ENCODE results near the gene PDE12.

The PDE12 gene, protein sequence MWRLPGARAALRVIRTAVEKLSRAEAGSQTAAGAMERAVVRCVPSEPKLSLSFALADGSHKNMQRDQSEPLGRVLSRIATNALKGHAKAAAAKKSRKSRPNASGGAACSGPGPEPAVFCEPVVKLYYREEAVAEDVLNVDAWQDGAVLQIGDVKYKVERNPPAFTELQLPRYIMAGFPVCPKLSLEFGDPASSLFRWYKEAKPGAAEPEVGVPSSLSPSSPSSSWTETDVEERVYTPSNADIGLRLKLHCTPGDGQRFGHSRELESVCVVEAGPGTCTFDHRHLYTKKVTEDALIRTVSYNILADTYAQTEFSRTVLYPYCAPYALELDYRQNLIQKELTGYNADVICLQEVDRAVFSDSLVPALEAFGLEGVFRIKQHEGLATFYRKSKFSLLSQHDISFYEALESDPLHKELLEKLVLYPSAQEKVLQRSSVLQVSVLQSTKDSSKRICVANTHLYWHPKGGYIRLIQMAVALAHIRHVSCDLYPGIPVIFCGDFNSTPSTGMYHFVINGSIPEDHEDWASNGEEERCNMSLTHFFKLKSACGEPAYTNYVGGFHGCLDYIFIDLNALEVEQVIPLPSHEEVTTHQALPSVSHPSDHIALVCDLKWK

DNA sequence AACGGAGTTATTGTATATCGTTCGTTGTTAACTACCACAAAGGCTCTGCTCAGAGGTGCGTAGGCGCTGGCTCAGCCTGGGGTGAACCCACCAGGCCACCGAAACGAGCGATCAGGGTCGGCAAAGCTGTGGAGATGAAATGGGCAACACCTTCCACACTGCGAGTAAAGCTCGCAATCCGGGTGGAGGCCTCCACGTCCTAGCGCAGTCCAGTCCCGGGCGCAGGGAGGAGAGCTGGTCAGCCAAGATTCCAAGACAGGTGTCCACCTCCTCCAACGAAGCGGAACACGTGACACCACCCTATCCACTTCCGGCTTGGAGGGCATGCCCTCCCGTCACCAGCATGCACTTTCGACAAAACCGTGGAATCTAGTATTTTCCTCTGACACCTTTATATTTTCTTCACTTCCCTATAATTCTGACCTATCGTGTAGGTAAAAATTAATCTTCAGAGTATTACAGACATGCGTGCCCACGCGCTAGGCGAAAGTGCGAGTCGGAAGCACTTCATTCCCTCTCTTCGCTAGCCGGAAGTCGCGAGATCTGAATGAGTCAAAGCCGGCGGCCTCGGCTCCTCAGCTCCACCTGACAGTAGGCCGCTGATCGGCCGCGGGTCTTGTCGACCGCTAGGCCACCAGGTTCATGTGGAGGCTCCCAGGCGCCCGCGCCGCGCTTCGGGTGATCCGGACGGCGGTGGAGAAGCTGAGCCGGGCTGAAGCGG is at the start of gene PDE12:
Gene PDE12, plus strand, starts transcription at position 537 of the 721 bp plus-strand sequence. Its CDS starts 106 bp downstream, at position 643.
- Mint-ChIP-seq H3K36me3 (ENCODE audit: insufficient read depth) (peaks cover 35% of the 10 kb centered on the region), H3K27ac (ENCODE audit: low read depth) (peak within 1 kb of the TSS; percentile 97), H3K4me3 (peak within 1 kb of the TSS; percentile 80), H3K27me3 (no peaks in the 10 kb centered on the region), H3K9me3 (no peaks in the 10 kb centered on the region), H3K4me1 (peaks cover 33% of the 10 kb centered on the region)
- DNase-seq (ENCODE audit: low spot score in 2 of 2) (peak; percentile 73 to 76), ATAC-seq (replicated peaks; ENCODE audit: extremely low read depth, poor library complexity, severe bottlenecking) (peak; percentile 71)

DNA sequence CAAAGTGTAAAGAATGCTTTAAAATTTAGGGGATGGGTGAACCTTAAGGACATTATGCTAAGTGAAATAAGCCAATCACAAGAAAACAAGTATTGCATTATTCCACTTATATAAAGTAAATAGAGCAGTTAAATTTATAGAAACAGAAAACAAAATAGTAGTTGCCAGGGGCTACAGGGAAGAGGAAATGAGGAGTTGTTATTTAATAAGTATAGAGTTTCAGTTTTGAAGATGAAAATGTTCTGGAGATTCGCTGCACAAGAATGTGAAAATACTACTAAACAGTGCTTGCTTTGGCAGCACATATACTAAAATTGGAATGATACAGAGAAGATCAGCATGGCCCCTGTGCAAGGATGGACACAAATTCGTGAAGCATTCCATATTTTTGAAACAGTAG is 43.9 kb upstream of the PDE12 start:
- DNase-seq (ENCODE audit: low spot score in 2 of 2) = no peak
- no peaks in the 10 kb centered on the region for H3K9me3 Mint-ChIP-seq
- H3K4me3 Mint-ChIP-seq = no peak overlapping the region
- no peak overlapping the region for H3K27ac Mint-ChIP-seq (ENCODE audit: low read depth)
- H3K4me1 Mint-ChIP-seq = no peaks in the 10 kb centered on the region
- peaks cover 30% of the 10 kb centered on the region for H3K27me3 Mint-ChIP-seq
- ATAC-seq (replicated peaks; ENCODE audit: extremely low read depth, poor library complexity, severe bottlenecking) = no peak
- peaks cover 1% of the 10 kb centered on the region for H3K36me3 Mint-ChIP-seq (ENCODE audit: insufficient read depth)

DNA sequence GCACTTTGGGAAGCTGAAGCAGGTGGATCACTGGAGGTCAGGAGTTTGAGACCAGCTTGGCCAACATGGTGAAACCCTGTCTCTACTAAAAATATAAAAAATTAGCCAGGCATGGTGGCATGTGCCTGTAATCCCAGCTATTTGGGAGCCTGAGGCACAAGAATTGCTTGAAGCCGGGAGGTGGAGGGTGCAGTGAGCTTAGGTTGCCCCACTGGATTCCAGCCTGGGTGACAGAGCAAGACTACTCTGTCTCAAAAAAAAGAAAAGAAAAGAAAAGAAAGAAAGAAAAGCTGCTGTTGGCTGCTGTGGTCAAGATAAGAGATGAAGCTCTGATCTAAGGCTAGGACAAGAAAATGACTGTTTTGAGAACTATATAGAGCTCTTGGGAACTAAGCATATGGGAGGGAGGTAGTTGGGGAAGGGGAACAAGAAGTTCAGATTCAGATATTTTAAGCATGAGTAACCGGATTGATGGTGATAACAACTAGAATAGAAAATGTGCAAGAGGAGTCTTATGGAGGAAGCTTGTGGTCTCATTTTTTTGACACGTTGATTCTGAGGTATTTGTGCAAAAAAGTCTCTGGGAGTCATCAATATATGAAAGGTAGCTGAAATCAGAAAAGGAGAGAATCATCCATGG is 37.7 kb upstream of the PDE12 start:
- Mint-ChIP-seq H3K27ac (ENCODE audit: low read depth) (no peak overlapping the region), H3K9me3 (no peaks in the 10 kb centered on the region), H3K27me3 (no peaks in the 10 kb centered on the region), H3K4me3 (no peak overlapping the region), H3K36me3 (ENCODE audit: insufficient read depth) (no peaks in the 10 kb centered on the region), H3K4me1 (peaks cover 8% of the 10 kb centered on the region)
- no peak for DNase-seq (ENCODE audit: low spot score in 2 of 2)
- no peak for ATAC-seq (replicated peaks; ENCODE audit: extremely low read depth, poor library complexity, severe bottlenecking)

DNA sequence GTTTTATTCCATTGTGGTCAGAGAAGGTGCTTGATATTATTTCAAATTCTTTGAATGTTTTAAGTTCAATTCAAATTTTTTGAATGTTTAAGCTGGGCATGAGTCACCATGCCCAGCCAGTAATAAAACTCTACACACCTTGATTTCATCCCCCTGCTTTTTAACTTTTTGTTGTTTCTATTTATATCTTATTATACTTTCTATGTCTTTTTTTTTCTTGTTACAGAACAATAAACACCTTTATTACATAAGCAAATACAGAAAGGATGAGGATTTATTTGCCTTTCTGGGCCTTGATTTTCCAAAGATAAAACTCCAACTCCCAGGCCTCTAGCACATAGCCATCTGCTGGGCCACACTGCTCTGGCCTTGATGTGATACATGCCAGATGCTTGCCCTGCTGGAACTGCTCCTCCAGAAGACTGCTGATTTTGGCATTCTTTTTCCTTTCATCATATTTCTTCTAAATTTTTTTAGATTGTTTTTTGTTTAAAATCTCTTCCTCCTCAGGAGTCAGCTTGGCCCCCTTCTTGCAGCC is 25.9 kb upstream of the PDE12 start:
- Mint-ChIP-seq H3K27ac (ENCODE audit: low read depth) (no peak overlapping the region), H3K9me3 (no peaks in the 10 kb centered on the region), H3K4me1 (no peaks in the 10 kb centered on the region), H3K4me3 (no peak overlapping the region), H3K36me3 (ENCODE audit: insufficient read depth) (no peaks in the 10 kb centered on the region), H3K27me3 (no peaks in the 10 kb centered on the region)
- ATAC-seq (replicated peaks; ENCODE audit: extremely low read depth, poor library complexity, severe bottlenecking) (no peak), DNase-seq (ENCODE audit: low spot score in 2 of 2) (no peak)

DNA sequence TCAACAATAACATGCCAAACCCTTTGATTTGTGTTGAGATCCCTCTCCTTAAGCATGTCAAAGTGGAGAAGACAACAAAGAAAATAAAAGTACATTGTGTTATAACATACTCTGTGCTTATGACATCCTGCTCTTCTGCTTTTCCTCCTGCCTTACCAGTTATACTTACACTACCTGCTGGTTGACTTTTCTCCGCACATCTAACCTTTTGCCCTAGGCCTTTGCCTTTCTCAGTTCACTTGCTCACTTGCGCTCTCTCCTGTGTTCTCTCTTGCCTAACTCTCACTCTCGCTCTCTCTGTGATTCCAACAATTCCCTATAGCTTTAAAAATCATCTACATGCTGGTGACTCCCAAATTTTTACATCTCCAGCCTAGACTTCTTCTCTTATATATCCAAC is 17.6 kb upstream of the PDE12 start:
- Mint-ChIP-seq H3K9me3 (no peaks in the 10 kb centered on the region), H3K36me3 (ENCODE audit: insufficient read depth) (no peaks in the 10 kb centered on the region), H3K27me3 (no peaks in the 10 kb centered on the region), H3K27ac (ENCODE audit: low read depth) (no peak overlapping the region), H3K4me3 (no peak overlapping the region), H3K4me1 (no peaks in the 10 kb centered on the region)
- ATAC-seq (replicated peaks; ENCODE audit: extremely low read depth, poor library complexity, severe bottlenecking) (no peak), DNase-seq (ENCODE audit: low spot score in 2 of 2) (no peak)

DNA sequence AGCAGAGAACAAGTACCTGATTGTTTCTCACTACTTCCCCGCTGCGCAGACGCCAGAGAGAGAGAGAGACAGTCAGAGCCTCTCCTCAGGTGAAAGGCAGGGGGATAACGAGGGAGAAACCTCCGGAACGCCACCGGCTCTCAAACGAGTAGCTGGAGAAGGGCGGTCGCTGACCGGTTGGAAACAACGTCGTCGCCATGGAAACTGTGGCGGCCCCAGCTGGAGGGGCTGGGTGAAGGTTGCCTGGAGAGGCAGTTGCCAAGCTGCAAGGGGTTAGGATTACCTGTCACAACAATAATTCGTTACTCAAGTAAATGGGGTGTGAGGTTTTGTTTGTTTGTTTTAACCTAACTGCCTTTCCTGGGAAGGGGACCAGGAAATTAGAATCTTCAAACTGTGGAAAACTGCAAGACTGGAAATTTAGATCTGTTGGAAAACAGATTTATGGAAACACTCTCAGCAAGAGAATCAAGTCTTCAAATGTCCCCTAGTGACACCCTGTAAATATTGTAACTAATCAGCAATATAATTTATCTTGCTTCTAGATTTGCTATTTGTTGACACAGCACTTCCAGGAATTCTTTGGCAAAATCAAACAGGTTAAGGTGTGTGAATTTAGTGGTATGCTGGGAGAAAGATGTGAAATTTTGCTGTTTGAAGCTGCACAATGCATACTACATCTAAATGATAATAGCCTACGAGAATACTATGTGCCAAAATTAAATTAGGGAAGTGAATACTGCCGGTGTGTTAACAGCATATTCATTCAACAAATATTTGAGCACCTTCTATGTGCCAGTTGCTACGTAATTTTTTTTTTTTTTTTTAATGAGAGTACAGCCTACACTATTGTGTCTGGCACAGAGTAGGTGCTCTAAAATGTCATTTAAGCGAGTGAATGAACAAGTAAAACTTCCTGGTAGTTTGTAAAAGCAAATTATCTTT is 11.6 kb upstream of the PDE12 start, which contains the start of gene DNAH12:
Gene DNAH12, minus strand, starts transcription at position 164 of the 945 bp plus-strand sequence. CDS start 1,474 bp downstream, outside the sequence.
- Mint-ChIP-seq H3K9me3 (no peaks in the 10 kb centered on the region), H3K4me1 (no peaks in the 10 kb centered on the region), H3K27ac (ENCODE audit: low read depth) (no peak within 1 kb of the TSS), H3K4me3 (no peak within 1 kb of the TSS), H3K36me3 (ENCODE audit: insufficient read depth) (no peaks in the 10 kb centered on the region), H3K27me3 (no peaks in the 10 kb centered on the region)
- ATAC-seq (replicated peaks; ENCODE audit: extremely low read depth, poor library complexity, severe bottlenecking) (no peak), DNase-seq (ENCODE audit: low spot score in 2 of 2) (no peak)

DNA sequence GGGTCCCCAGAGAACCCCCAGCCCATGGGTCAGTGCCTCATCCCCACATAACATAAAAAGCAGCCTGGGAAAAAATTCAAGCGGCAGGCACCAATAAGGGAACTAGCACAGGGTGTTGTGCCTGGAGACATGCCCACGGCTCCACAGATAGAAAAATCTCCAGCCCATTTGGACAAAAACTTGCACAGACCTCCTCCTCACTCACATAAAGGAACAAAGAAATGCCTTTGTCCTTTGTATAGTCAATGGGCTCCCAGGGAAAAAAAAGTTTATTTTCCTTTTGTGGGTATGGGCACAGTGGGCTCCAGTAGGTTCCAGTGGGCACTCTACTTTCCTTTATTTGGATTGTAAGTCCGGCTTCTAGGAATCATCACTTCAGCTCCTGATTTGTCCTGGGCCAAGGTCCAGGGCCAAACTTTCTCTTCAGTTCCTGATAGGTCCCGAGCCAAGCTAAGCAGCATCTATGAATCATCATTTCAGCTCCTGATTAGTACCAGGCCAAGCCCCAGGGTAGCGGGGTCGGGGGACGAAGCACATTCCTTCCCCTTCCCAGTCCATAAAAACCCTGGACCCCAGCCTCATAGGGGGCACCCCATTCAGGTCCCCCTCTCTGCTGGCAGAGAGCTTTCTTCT is 10.3 kb upstream of the PDE12 start:
- Mint-ChIP-seq H3K27ac (ENCODE audit: low read depth) (no peak overlapping the region), H3K4me1 (no peaks in the 10 kb centered on the region)
- no peak for ATAC-seq (replicated peaks; ENCODE audit: extremely low read depth, poor library complexity, severe bottlenecking)

DNA sequence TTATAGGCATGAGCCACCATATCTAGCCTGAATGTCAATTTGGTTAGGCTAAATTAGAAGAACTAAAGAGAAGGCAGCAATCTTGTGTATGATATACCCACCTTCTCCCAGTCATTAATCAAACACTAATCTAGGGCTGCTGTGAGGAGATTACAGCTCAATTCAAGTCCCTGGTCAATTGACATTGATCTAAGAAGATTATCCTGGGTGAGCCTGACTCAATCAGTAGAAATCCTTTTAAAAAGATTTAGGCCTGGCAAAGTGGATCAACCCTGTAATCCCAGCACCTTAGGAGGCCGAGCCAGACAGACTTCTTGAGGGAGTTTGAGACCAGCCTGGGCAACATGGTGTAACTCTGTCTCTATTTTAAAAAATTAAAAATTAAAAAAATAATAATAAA is 9.5 kb upstream of the PDE12 start:
- H3K9me3 Mint-ChIP-seq = no peaks in the 10 kb centered on the region
- no peaks in the 10 kb centered on the region for H3K36me3 Mint-ChIP-seq (ENCODE audit: insufficient read depth)
- ATAC-seq (replicated peaks; ENCODE audit: extremely low read depth, poor library complexity, severe bottlenecking) = no peak
- no peak for DNase-seq (ENCODE audit: low spot score in 2 of 2)
- H3K27me3 Mint-ChIP-seq = no peaks in the 10 kb centered on the region
- H3K4me3 Mint-ChIP-seq = no peak overlapping the region
- no peaks in the 10 kb centered on the region for H3K4me1 Mint-ChIP-seq
- H3K27ac Mint-ChIP-seq (ENCODE audit: low read depth) = no peak overlapping the region

More for the DNA sequence above, 10.3 kb upstream of the PDE12 start:
- Mint-ChIP-seq H3K36me3 (ENCODE audit: insufficient read depth) (no peaks in the 10 kb centered on the region), H3K9me3 (no peaks in the 10 kb centered on the region), H3K27me3 (no peaks in the 10 kb centered on the region), H3K4me3 (no peak overlapping the region)
- DNase-seq (ENCODE audit: low spot score in 2 of 2) = no peak

DNA sequence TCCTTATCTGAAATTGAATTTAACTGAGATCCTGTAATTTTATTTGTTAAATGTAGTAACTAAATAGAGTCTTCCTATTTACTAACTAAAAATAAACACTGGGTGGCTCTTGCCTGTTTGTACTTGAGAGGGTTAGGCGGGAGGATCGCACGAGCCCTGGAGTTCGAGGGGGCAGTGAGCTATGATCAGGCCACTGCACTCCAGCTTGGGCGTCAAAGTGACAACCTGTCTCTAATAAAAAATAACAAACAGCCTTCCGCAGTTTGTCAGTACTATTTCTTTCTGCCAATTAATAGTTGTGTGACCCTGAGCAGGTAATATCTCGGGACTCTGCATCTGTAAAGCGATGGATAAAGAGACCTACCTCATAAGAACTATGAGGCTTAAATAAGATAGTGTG is 768 bp upstream of the PDE12 start:
- Mint-ChIP-seq H3K27ac (ENCODE audit: low read depth) (peak overlapping the region; percentile 97), H3K9me3 (no peaks in the 10 kb centered on the region), H3K27me3 (no peaks in the 10 kb centered on the region), H3K4me3 (peak overlapping the region; percentile 80), H3K4me1 (peaks cover 28% of the 10 kb centered on the region), H3K36me3 (ENCODE audit: insufficient read depth) (peaks cover 31% of the 10 kb centered on the region)
- DNase-seq (ENCODE audit: low spot score in 2 of 2) (no peak), ATAC-seq (replicated peaks; ENCODE audit: extremely low read depth, poor library complexity, severe bottlenecking) (no peak)

DNA sequence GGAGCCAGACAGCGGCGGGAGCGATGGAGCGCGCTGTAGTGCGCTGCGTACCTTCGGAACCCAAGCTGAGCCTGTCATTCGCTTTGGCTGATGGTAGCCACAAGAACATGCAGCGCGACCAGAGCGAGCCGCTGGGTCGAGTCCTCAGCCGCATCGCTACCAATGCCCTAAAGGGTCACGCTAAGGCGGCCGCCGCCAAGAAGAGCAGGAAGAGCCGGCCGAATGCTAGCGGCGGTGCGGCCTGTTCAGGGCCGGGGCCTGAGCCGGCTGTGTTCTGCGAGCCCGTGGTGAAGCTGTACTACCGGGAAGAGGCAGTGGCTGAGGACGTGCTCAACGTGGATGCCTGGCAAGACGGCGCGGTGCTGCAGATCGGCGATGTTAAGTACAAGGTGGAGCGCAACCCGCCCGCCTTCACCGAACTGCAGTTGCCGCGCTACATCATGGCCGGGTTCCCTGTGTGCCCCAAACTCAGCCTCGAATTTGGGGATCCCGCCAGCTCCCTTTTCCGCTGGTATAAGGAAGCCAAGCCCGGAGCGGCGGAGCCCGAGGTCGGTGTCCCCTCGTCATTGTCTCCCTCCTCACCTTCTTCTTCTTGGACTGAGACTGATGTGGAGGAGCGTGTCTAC is 498 bp downstream of the PDE12 start:
- ATAC-seq (replicated peaks; ENCODE audit: extremely low read depth, poor library complexity, severe bottlenecking) (peak; percentile 47), DNase-seq (ENCODE audit: low spot score in 2 of 2) (no peak)
- peak overlapping the region; percentile 97 for H3K27ac Mint-ChIP-seq (ENCODE audit: low read depth)
- H3K9me3 Mint-ChIP-seq = no peaks in the 10 kb centered on the region
- peak overlapping the region; percentile 80 for H3K4me3 Mint-ChIP-seq
- no peaks in the 10 kb centered on the region for H3K27me3 Mint-ChIP-seq
- H3K36me3 Mint-ChIP-seq (ENCODE audit: insufficient read depth) = peaks cover 38% of the 10 kb centered on the region
- peaks cover 33% of the 10 kb centered on the region for H3K4me1 Mint-ChIP-seq

DNA sequence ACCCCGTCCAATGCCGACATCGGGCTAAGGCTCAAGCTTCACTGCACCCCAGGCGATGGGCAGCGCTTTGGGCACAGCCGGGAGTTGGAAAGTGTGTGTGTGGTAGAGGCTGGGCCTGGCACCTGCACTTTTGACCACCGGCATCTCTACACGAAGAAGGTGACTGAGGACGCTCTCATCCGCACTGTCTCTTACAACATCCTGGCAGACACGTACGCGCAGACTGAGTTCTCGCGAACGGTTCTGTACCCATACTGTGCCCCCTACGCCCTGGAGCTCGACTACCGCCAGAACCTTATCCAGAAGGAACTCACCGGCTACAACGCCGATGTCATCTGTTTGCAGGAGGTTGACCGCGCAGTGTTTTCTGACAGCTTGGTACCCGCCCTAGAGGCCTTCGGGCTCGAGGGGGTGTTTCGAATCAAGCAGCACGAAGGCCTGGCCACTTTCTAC is 1.0 kb downstream of the PDE12 start:
- H3K36me3 Mint-ChIP-seq (ENCODE audit: insufficient read depth) = peaks cover 40% of the 10 kb centered on the region
- peak overlapping the region; percentile 80 for H3K4me3 Mint-ChIP-seq
- DNase-seq (ENCODE audit: low spot score in 2 of 2) (peak; percentile 28 to 36), ATAC-seq (replicated peaks; ENCODE audit: extremely low read depth, poor library complexity, severe bottlenecking) (peak; percentile 55)
- no peaks in the 10 kb centered on the region for H3K9me3 Mint-ChIP-seq
- peaks cover 33% of the 10 kb centered on the region for H3K4me1 Mint-ChIP-seq
- no peaks in the 10 kb centered on the region for H3K27me3 Mint-ChIP-seq
- peak overlapping the region; percentile 97 for H3K27ac Mint-ChIP-seq (ENCODE audit: low read depth)
